Chondrocyte (in vitro differentiated cells): Measurements from ENCODE around the gene USP19. TPM values are rescaled to one million over a fixed set of nuclear protein-coding genes. Genes with fewer than 3 reads are reported as not detected.
A peak's percentile ranks its signal among the peaks of the same experiment; 100 is the strongest.

ENCODE experiments used
- DNase-seq: peaks from one replicate; pipeline ENCODE4 v3.0.0; 2021; ENCODE audit warnings: mixed read lengths, low spot score
- H3K27ac Mint-ChIP-seq: one replicate; pipeline ENCODE4 v1.8.0; 2021; ENCODE audit warnings: mild to moderate bottlenecking, moderate library complexity, mixed read lengths; ENCODE audit not compliant: unreplicated experiment
- H3K27me3 Mint-ChIP-seq: 2 replicates; pipeline ENCODE4 v1.8.0; 2021; ENCODE audit warnings: low read depth, mixed read lengths
- H3K36me3 Mint-ChIP-seq: 2 replicates; pipeline ENCODE4 v1.8.0; 2021; ENCODE audit warnings: low read depth, mixed read lengths
- H3K4me1 Mint-ChIP-seq: 2 replicates; pipeline ENCODE4 v1.8.0; 2021; ENCODE audit warnings: low read depth, mild to moderate bottlenecking, mixed read lengths
- H3K4me3 Mint-ChIP-seq: one replicate; pipeline ENCODE4 v1.8.0; 2021; ENCODE audit warnings: mild to moderate bottlenecking, moderate library complexity, mixed read lengths; ENCODE audit not compliant: unreplicated experiment
- H3K9me3 Mint-ChIP-seq: 2 replicates; pipeline ENCODE4 v1.8.0; 2021; ENCODE audit warnings: low read depth, mixed read lengths
- CTCF ChIP-seq: fragments of 200-600 bp; sonication (generic); IDR thresholded peaks from 2 replicates; pipeline ENCODE4 v1.5.0; 2021; ENCODE audit warnings: antibody characterized with exemption, mild to moderate bottlenecking, moderate library complexity
- total RNA-seq: library from RNA; stranded (reverse); gene quantifications from 3 replicates; pipeline ENCODE4 v1.2.1, GENCODE V29; 2021

Gene USP19
- total RNA-seq, 1 donor from 2014 or later, result 34.2 TPM

GRCh38 chr3:49148159-49148558 lies 27.5 kb upstream of the USP19 start:
- no peak for DNase-seq
- no peaks in the 10 kb centered on the region for H3K27me3 Mint-ChIP-seq
- H3K4me3 Mint-ChIP-seq, result no peak overlapping the region
- no peaks in the 10 kb centered on the region for H3K9me3 Mint-ChIP-seq
- H3K36me3 Mint-ChIP-seq, result no peaks in the 10 kb centered on the region
- H3K4me1 Mint-ChIP-seq, result no peaks in the 10 kb centered on the region
- no peak overlapping the region for H3K27ac Mint-ChIP-seq
- no peak for TF ChIP-seq CTCF

GRCh38 chr3:49140080-49140479 lies 19.5 kb upstream of the USP19 start:
- H3K4me3 Mint-ChIP-seq, result no peak overlapping the region
- no peak for DNase-seq
- peaks cover 3% of the 10 kb centered on the region for H3K36me3 Mint-ChIP-seq
- no peak overlapping the region for H3K27ac Mint-ChIP-seq
- peaks cover 13% of the 10 kb centered on the region for H3K9me3 Mint-ChIP-seq
- no peaks in the 10 kb centered on the region for H3K4me1 Mint-ChIP-seq
- no peak for TF ChIP-seq CTCF
- peaks cover 2% of the 10 kb centered on the region for H3K27me3 Mint-ChIP-seq

GRCh38 chr3:49135499-49135898 lies 14.9 kb upstream of the USP19 start:
- Mint-ChIP-seq H3K36me3 (peaks cover 2% of the 10 kb centered on the region), H3K4me1 (peaks cover 19% of the 10 kb centered on the region), H3K27ac (no peak overlapping the region), H3K4me3 (no peak overlapping the region), H3K27me3 (peaks cover 2% of the 10 kb centered on the region), H3K9me3 (peaks cover 2% of the 10 kb centered on the region)
- DNase-seq, result no peak
- TF ChIP-seq CTCF, result no peak

GRCh38 chr3:49134471-49135265 lies 14.0 kb upstream of the USP19 start:
- peaks cover 5% of the 10 kb centered on the region for H3K36me3 Mint-ChIP-seq
- peak; percentile 13 for TF ChIP-seq CTCF
- peak overlapping the region; percentile 92 for H3K4me3 Mint-ChIP-seq
- H3K9me3 Mint-ChIP-seq, result no peaks in the 10 kb centered on the region
- DNase-seq, result no peak
- H3K27me3 Mint-ChIP-seq, result peaks cover 2% of the 10 kb centered on the region
- peaks cover 26% of the 10 kb centered on the region for H3K4me1 Mint-ChIP-seq
- peak overlapping the region; percentile 17 for H3K27ac Mint-ChIP-seq

- H3K4me3 Mint-ChIP-seq, result peak overlapping the region; percentile 92
- DNase-seq, result no peak
- H3K27ac Mint-ChIP-seq, result peak overlapping the region; percentile 91
- peak; percentile 5 for TF ChIP-seq CTCF
- no peaks in the 10 kb centered on the region for H3K9me3 Mint-ChIP-seq
- peaks cover 2% of the 10 kb centered on the region for H3K27me3 Mint-ChIP-seq
- peaks cover 12% of the 10 kb centered on the region for H3K36me3 Mint-ChIP-seq
- H3K4me1 Mint-ChIP-seq, result peaks cover 32% of the 10 kb centered on the region
These were observed 12.8 kb upstream of the USP19 start for GRCh38 chr3:49133226-49133951.
